ENCODE results near the gene ILDR1.

GRCh38 chr3:121994551-121994950 lies 27.5 kb downstream of the ILDR1 start:
- TF ChIP-seq EP300 (conservative IDR thresholded peaks at IDR 0.05; ENCODE audit: poor library complexity, severe bottlenecking) (no peak), POLR2AphosphoS5 (IDR thresholded peaks at IDR 0.05) (no peak), CTCF (IDR thresholded peaks at IDR 0.05; ENCODE audit: poor library complexity, severe bottlenecking) (no peak), REST (IDR thresholded peaks at IDR 0.05; ENCODE audit: borderline replicate concordance) (no peak), TAF1 (IDR thresholded peaks at IDR 0.05; ENCODE audit: low read depth) (no peak)

Measured in neural cell (in vitro differentiated cells).